Ammon's horn (tissue), 1 donor: Measurements from ENCODE around the gene CDK5RAP1.

Source experiments
- DNase-seq: peaks from one replicate; pipeline ENCODE4 v3.0.0-alpha.2; 2016; ENCODE audit warnings: low spot score

The CDK5RAP1 gene

DNA sequence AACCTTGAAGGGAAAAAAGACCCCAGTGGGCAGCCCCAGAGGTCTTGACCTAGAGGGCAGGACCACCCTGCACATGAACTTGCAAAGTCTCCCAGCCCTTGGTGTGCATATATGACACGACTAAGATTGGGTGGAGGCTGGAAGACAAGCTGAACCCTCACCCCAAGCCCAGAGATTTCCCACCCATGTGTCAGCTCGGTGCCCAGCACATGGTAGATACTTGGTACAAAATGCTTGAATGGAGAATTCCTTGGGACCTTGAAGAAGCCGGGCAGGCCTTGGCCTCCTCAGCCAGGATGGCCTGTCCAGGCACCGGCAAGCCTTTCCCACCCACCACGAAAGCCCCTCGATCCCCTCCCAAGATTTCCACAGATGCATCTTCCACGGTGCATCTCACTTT, 67.7 kb downstream of the CDK5RAP1 start:
- DNase-seq = no peak

DNA sequence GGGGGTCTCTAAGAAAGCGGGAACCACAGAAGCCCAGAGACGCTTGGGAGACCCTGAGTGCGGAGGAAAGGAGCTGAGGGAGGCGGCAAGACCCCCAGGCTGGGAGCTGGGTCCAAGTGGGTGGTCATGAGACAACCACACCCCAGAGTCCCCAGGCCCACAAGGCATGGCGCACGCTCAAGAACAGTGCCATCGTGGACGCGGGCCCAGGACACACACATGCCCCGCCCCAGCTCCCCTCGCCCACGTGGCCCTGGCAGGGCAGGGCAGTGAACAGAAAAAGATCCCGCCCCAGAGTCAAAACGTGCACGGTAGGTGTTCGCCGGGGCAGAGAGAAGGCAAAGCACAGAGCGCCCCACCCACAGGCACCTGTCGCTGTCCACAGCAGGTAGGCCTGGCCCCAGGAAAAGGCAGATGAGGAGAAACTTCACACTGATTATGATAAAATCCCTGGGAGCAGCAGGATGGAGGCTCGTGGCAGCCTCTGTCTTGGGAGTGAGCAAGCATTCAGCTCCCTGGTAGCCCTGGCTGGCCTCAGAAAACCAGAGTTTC, 68.3 kb downstream of the CDK5RAP1 start:
- DNase-seq = no peak

- DNase-seq = no peak
Measured at GRCh38 chr20:33328157-33329137, 72.9 kb downstream of the CDK5RAP1 start.

- DNase-seq = no peak
Measured at GRCh38 chr20:33325350-33325749, 76.0 kb downstream of the CDK5RAP1 start.

GRCh38 chr20:33323236-33323635, 78.1 kb downstream of the CDK5RAP1 start:
- no peak for DNase-seq

- DNase-seq = no peak
Measured at GRCh38 chr20:33322456-33322855, 78.9 kb downstream of the CDK5RAP1 start.

- no peak for DNase-seq
Measured at GRCh38 chr20:33320006-33320405, 81.3 kb downstream of the CDK5RAP1 start.

DNA sequence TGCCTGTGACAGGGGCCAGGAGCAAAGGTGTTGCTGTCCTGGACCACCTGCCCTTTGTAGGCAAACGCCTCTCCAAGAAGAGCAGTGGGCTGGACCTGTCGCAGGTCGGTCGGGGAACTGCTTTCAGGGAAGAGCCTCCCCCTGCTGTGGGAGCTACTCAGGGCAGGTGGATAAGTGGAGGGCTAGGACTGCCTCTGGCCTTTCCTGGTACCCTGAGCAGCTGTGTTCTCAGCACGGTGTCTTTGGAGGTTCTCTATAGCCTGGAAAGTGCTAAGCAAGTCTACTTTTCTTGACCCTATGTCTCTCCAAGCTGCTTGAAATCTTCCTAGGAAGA, 83.3 kb downstream of the CDK5RAP1 start:
- DNase-seq = no peak

DNA sequence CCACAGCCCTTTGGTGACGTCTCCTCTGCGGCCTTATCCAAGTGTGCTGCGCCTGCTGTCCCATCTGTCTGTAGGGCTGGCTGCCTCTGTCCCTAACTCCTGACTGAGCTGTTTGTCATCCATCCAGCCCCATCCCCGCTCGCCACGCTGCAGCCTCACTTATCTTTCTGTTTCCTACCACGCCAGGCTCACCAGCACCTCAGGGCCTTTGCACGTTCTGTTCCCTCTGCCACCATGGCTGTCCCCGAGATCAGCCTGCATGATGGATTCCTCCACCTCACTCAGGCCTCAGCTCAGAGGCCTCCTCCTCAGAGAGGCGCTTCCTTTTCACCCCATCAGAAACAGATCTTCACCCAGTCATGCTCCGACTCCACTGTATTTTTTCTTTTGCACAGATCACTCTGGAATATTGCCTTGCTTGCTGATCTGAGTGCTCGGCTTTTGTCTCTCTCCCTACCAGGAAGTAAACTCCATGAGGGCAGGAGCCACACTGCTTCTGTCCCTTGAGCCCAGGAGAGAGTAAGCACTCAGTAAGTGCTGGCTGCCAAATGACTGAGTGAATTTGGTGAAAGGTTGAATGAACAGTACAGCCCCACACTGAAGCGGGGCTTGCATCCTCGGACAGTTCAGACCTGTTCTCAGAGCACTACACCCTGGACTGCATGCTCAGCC, 83.8 kb downstream of the CDK5RAP1 start:
- no peak for DNase-seq

- DNase-seq = no peak
Measured at GRCh38 chr20:33316958-33317357, 84.4 kb downstream of the CDK5RAP1 start.

DNA sequence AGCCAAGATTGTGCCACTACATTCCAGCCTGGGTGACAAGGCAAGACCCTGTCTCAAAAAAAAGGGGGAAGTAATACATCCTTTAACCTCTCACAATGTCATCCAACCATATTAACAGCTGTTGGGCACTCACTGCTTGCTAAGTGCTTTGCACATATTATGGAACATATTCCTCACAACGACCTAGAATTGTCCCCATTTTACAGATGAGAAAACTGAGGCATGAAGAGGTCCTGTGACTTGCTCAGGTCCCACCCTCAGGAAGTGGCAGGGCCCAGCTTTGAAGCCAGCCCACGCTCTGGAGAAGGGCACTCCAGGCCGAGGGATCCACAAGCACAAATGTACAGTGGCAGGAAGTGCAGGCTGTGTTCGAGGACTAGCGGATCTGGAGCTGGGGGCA, 85.0 kb downstream of the CDK5RAP1 start:
- DNase-seq = no peak

DNA sequence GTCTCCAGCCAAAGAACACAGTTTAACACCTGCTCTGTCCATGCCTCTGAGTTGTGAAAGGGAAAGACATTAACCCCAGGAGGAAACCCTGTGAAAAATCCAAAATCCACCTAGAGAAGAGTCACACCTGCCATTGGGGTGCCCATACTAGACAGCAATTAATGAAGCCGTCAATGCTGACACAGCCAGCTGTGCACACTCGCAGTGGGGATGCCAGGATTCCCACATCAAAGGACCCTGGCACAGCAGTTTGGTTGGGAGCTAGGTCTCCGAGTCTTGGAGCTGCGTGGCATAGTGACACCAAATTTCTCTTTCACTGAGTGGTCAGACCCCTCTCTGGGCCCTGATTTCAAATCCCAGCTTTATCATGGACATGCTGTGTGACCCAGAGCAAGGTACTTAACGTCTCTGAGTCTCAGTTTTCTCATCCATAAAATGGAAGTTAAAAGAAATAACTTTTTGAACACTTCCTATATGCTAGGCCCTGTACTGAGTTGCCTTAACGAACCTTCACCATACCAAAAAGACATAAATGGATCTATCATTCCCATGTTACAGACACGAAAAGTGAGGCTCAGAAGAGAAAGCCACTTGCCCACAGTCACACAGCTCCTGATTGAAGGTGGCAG, 87.5 kb downstream of the CDK5RAP1 start:
- DNase-seq = no peak

- DNase-seq = no peak
Measured at GRCh38 chr20:33312583-33312982, 88.7 kb downstream of the CDK5RAP1 start.

- no peak for DNase-seq
Measured at GRCh38 chr20:33311996-33312395, 89.3 kb downstream of the CDK5RAP1 start.

DNA sequence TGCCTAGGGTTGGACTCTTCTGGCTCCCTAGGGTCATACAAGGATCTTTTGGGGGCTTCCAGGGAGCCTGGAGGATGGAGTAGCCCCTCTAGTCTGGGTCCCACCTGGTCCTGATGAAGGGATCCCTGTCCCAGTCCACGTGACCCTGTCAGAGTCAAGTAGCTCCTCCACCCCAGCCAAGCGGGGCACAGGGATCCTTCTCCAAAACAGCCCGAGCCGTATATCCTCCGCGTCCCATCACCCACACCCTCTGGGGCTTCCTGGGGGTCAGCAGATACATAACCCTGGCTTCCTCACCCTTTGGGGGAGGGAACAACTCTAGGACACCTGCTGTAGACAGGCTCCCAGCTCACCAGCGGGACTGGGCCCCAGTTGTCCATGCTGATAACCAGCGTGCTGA, 90.3 kb downstream of the CDK5RAP1 start:
- DNase-seq = no peak

GRCh38 chr20:33310327-33310899, 90.9 kb downstream of the CDK5RAP1 start:
- DNase-seq = no peak

GRCh38 chr20:33309631-33310030, 91.7 kb downstream of the CDK5RAP1 start:
- DNase-seq = no peak
